HG03432 (cell line): ENCODE results near the gene TAS1R2.
"Not testable (repeated sequence)": the region's sequence is repeated elsewhere in the genome, so short reads cannot be mapped to it uniquely, and the experiment has no call there.

Experiments used
- ATAC-seq: cut with Tn5 transposase; IDR thresholded peaks from one replicate; pipeline ENCODE4 v1.9.1; 2021; ENCODE audit warnings: mild to moderate bottlenecking, moderate library complexity; ENCODE audit not compliant: unreplicated experiment

TAS1R2 gene

DNA sequence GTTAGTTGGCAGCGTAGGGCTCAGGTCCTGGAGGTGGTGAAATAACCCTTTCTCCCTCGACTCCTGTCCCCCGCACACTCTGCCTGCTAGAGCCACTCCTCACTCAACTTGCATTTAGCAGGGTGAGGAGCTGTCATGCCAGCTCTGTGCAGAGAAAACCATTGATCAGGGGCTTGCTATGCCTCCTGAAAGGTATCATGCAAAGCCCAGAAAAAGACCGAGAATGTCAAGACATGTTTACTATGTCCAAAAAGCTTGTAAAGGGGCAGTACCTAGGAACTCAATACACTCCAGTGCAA, 24.9 kb upstream of the TAS1R2 start:
- ATAC-seq: no peak

GRCh38 chr1:18883636-18884418, 24.4 kb upstream of the TAS1R2 start:
- ATAC-seq: no peak

GRCh38 chr1:18883079-18883478, 23.6 kb upstream of the TAS1R2 start:
- no peak for ATAC-seq

DNA sequence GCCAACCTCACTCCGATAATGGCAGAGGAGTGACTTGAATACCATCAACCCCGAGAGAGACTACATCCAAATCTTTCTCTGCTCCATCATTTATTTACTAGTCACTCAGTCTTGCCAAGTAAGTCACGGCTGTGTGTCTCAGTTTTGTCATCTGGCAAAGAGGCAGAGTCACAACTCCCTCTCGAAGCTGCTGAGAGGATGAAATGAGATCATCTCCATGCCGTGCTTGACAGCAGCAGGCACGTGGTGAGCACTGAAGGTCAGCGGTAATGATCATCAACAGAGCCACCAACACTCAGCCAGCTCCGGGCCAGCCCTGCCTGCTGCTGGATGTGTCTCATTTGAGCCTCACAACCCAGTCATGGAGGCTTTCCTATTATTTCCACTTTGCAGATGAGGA, 23.0 kb upstream of the TAS1R2 start:
- no peak for ATAC-seq

DNA sequence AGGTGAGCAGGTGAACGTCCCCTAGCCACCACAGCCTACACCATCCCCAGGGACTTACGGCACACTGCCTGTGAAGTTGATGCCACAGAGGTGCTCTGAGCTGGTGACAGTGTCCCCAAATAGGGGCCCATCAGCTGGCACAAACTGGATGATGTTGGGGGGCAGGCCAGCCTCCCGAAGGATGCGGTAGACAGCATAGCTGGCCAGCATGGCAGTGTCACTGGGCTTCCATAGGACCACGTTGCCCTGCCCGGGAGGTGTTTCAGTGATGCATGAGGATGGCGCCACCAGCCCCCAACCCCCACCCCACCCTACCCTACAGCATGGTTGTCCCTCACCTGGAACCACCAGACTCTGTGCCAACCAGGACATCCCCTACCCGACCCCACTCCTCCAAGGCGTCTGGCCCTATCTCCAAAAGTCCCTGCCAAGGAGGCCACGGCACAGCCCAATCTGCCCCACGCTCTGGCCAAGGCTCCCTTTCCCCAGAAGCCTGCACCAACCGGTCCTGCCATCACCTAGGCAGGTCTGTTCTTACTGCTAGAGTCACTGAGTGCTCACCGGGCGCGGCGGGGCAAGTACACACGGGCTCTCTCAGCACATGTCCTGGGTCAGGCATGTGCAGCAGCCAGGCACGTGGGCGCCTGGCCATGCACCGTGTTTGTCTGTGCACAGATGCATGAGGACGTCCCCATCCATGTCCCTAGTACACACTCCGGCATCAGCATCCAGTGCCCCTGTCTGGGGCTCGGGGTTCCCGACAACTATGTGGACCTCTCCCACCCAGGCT, 22.4 kb upstream of the TAS1R2 start:
- no peak for ATAC-seq

GRCh38 chr1:18881164-18881563, 21.7 kb upstream of the TAS1R2 start:
- no peak for ATAC-seq

DNA sequence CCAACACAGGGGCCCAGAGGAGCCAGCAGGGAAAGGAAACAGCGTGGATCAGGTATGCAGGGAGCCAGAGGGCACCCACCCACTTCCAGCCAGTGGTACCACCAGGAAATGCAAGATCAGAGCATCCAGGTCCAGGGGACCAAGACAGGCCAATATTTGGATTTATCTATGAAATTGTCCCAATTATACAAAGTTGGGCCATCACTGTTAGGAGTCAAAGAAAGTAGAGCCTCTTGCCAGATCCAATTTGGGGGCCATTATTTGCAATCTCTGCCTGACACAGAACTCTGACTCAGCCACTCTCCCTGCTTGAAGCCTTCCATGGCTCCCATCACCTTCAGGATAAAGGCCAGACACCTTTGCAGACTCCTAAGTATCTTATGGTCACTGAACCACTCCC, 21.1 kb upstream of the TAS1R2 start:
- no peak for ATAC-seq

DNA sequence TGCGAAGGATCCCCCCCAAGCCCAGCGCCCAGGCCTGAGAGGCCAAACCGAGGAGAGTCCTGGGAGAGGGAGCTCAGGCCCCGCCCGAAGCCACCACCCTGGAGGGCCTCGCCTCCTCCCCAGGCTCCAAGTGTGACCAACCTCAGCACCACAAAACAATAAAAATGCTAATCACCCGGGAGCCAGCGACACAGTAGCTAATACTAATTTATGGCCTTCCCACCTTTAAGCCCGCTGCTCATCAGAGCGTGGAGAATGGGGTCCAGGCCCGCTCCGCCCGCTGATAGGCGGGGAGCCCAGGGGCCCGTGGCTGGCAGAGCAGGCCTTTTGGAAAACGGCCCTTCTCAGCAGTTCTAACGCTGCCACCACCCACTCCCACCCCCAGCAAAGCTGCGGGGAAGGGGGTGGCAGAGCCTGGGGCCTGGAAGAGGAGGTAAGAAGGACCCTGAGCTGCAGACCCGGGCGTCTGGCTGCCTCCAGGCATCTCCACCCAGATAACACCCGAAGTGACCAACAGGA, 20.4 kb upstream of the TAS1R2 start:
- no peak for ATAC-seq

- no peak for ATAC-seq
Observed at GRCh38 chr1:18879215-18879790, 19.8 kb upstream of the TAS1R2 start.

GRCh38 chr1:18878538-18879214, 19.2 kb upstream of the TAS1R2 start:
- ATAC-seq: no peak

GRCh38 chr1:18877282-18877681, 17.8 kb upstream of the TAS1R2 start:
- no peak for ATAC-seq

DNA sequence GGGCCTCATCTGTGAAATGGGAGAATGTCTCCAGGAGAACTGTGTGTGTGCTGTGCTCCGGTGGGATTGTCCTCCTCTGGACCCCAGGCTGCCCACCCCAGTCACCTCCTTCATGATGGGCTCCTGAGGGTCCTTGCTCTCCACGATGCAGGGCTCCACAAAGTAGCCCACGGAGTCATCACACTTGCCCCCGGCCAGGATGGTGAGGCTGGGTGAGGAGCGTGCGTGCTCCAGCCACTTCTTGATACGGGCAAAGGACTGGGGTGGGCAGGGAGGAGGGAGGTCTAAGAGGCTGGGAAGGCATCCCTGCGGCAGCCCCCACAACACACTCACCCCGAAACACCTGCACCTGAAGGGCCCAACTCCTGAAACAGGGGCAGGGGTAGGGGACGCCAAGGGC, 16.8 kb upstream of the TAS1R2 start:
- ATAC-seq: no peak

GRCh38 chr1:18875796-18876128, 16.3 kb upstream of the TAS1R2 start:
- ATAC-seq: no peak

DNA sequence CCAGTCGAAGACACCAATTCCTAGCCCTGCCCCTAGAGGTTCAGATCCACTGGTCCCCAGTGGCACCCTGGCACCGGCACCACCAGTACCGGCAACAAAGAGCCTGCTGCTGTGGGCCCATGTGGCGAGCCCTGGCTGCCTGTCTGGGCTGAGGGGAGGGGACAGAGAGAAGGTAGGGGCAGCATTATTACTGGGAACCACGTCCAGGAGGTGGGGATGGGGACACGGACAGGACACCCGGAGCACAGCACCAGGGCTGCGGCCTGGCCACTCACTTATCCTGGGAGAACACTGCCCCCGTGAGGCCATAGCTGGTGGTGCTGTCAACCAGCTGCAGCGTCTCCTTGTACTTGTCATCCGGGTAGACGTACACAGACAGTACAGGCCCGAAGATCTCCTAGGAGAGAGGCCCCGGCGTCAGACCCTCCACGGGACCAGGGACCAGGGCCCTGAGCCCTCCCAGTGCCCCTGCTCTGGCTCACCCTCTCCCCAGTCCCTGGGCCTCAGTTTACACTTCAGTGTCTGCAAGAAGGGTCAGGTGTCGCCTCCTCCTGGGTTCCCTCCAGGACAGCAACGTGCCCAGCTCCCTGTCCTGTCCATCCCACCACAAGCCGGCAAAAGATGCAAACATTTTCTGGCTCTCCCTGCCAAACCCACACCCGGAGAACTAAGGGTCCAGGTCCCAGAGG, 15.8 kb upstream of the TAS1R2 start:
- ATAC-seq: no peak

DNA sequence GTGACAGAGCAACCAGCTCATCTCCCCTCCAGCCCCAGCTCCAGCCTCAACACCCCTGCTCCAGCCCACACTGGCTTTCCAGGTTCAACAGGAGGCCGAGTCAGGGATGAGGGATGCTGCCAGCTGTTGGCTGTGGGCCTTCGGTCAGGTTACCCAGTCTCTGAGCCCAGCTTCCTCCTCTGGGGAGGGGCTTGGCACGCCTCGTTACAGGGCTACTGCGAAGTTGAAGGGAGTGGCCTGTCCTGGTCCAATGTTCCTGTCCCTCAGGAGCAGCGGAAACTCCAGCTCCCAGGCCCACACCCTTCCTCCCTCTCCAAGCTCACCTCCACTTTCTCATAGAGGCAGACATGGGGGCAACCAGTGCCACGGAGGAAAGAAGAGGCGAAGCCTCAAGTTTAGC, 15.1 kb upstream of the TAS1R2 start:
- ATAC-seq: no peak

DNA sequence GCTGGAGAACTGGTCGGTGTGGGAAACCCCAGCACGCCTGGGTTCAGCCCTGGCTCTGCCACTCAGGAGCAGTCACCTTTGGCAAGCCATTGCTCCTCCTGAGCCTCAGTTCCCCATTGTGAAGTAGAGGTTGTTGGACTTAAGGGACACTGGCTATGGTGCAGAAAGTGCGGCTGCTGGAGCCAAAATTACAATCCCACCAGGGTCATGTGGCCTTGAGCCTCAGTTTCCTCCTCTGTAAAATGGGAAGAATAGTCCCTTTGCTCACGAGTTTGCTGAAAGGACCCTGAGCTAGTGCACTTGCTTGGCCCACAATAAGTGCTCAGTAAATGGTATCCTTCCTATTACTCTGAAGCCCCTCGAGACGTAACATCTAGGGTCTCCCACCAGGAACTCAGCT, 14.6 kb upstream of the TAS1R2 start:
- ATAC-seq: no peak

DNA sequence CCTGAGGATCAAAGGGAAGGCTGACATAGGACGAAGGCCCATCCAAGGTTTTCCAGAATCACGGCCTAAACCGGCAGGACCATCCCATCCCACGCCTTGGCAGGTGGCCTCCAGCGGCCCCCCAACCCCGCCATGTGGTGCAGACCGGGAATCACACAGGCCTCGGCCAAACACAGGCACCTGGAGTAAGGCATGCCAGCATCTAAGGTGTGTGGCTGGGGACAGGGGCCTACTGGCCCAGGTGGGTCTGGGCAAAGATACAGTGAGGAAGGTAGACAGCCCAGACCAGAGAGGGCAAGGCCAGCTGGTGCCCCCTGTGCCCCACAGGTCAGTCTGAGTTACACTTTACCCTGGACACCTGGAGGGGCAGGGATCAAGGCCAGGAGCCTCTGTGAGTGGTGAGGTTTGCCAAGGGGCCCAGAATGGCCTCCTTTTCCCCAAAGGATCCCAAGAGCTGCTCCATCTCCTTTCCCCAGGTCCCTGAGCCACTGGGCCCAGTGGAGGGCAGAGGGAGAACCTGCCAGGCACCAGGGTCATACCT, 12.7 kb upstream of the TAS1R2 start:
- no peak for ATAC-seq

DNA sequence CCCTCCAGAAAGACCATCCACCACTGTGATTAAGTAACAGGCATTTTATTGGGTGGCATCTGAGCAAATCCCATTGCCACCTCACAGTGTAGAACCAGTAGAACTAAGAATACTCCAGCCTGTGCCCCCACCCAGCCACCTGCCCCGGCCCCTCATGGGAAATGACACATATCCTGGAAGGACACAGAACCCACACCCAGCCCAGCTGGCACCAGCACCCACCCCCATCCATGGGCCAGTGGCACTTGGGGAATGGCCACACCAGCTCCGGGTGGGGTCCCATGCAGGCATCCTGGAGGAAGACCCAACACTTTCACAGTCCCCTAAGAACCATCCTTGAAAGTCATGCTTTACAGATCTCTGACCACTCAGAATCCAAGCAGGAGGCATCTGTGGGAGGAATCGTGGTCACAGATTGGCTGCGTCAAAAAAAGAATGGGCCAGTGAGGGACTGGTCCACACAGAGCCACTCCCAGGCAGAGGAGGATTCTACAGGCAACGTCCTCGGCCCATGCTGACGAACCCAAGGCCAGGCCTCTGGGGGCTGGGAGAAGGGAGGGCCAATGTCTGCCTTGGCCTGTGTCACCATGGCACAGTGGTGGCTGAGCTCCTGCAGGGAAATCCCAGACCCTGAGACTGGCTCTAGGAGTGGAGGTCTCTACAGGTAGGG, 12.1 kb upstream of the TAS1R2 start:
- ATAC-seq: no peak

DNA sequence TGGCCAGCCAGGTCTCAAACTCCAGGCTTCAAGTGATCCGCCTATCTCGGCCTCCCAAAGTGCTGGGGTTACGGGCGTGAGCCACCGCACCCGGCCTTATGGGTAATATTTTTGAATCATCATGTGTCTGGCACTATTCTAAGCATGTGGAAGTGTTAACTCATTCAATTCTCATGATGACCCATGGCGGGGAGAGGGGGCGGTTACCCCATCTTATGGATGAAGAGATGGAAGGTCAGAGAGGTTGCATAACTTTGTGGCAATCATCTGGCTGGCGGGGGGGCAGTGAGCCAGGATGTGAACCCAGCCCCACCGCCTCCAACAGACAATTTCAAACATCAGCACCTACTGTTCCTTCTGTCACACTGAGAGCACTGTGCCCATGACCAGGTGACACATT, 11.5 kb upstream of the TAS1R2 start:
- no peak for ATAC-seq

DNA sequence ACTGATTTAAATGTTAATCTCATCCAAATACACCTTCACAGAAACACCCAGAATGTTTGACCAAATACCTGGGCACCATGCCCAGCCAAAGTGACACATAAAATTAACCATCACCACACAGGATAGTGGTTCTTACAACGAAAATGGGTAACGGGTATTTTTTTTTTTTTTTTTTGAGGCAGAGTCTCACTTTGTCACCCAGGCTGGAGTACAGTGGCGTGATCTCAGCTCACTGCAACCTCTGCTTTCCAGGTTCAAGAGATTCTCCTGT, 11.1 kb upstream of the TAS1R2 start:
- ATAC-seq: not testable (repeated sequence)
